CD4-positive, alpha-beta T cell treated with Interleukin-4 for 4 hours (primary cell): ENCODE results near the gene SMOC2.

Experiments
- DNase-seq: peaks from one replicate; pipeline ENCODE4 v3.0.0-alpha.2; 2020

SMOC2 gene, protein sequence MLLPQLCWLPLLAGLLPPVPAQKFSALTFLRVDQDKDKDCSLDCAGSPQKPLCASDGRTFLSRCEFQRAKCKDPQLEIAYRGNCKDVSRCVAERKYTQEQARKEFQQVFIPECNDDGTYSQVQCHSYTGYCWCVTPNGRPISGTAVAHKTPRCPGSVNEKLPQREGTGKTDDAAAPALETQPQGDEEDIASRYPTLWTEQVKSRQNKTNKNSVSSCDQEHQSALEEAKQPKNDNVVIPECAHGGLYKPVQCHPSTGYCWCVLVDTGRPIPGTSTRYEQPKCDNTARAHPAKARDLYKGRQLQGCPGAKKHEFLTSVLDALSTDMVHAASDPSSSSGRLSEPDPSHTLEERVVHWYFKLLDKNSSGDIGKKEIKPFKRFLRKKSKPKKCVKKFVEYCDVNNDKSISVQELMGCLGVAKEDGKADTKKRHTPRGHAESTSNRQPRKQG

DNA sequence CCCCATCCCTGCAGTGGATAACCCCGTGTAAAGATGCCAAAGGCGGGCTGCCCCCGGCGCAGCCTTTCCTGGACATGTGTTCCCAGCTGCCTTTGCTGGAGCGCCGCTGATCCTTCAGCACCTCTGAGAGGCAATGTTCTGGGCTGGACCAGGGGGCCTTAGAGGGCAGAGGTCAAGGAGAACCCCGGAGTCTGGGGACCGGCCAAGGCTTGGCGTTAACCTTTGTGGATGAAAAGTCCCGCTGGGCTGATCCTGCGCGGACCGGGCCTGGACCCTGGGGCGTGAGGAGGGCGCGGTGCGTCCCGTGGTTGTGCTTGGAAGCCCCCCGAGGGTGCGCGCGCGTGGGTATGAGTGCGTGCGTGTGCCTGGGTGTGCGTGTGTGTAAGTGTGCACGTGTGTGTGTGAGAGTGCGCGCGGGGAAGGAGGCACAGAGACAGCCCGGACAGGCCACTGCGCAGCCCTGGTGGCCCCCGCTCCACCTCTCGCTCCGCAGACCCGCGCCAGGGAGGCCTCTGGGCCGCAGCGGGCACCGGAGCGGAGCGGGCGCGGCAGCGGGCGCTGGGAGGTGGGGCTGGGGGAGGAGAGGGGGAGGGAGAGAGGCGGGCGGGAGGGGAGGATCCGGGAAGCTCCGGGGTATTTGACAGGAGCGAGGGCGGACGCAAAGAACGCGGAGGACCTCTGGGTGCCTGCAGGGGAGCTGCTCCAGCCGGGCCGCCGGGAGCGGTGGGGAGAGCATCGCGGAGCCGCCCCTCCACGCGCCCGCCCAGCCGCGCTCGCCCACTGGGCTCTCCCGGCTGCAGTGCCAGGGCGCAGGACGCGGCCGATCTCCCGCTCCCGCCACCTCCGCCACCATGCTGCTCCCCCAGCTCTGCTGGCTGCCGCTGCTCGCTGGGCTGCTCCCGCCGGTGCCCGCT is at the start of gene SMOC2:
Gene SMOC2 (plus strand): TSS at position 665 of the 914 bp plus-strand sequence. CDS start 187 bp downstream, at position 852.
- DNase-seq, result no peak

DNA sequence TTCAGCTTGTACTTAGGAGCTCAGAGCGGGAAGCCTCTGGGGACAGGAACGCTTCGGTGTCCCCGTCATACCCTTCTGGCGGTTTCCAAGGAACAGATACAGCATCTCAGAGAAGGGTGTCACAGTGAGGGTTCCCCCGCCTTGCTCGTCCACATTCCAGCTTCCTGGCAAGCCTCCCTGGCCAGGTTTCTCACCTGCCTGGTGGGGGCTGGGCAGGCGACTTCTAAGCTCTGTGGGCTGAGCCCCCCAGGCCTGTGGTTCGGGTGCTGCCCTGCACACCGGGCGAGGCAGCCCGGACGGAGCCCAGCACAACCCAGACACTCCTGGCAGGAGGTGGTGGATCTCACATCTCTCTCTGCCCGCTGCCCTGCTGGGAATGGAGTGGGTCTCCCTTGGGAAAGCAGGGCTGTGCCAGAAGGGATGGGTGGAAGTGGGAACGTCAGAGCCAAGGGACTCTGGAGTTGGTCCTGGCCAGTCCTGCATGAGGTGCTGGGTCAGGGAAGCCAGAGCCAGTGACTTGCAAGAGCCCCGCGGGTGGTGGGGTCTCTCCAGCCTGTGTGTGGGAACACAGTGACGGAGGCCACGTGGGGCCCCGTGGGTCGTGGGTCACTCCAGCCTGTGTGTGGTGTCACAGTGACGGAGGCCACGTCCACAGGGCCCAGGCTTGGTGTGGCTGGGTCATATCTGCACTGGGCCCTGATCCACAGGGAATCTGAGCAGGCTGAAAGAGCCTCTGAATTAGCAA is 47.7 kb upstream of the SMOC2 start:
- DNase-seq, result no peak

DNA sequence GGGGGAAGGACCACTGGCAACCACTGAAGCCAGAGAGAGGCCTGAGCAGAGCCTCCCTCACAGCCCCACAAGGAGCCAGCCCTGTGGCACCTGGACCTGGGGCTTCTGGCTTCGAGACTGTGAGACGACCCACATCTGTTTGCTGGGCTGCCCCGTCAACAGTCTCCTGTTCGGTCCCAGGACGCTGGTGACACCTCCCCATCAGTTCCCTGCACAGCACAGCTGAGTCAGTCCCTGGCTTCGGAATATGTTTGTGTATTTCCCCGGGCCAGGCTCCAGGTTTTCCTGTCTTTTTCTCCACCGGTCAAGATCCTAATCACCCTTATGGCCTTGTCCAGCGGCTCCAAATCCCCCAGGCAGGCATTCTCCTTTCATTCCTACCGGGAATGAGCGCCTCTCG is 46.4 kb upstream of the SMOC2 start:
- no peak for DNase-seq

DNA sequence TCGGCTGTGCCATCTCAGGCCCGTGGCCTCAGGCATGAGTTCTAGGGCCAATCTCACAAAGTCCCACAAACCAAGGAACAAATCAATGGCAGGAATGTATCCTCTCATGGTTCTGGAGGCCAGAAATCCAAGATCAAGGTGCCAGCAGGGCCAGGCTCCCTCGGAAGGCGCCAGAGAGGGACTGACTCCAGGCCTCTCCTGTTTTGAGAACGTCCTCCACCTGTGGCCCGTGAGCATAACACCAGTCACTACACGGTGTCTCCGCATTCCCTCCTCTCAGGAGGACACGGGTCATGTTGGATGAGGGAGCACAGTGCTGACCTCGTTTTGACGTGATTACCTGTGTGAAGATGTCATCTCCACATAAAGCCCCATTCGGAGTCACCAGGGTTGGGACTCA is 45.0 kb upstream of the SMOC2 start:
- DNase-seq, result no peak

DNA sequence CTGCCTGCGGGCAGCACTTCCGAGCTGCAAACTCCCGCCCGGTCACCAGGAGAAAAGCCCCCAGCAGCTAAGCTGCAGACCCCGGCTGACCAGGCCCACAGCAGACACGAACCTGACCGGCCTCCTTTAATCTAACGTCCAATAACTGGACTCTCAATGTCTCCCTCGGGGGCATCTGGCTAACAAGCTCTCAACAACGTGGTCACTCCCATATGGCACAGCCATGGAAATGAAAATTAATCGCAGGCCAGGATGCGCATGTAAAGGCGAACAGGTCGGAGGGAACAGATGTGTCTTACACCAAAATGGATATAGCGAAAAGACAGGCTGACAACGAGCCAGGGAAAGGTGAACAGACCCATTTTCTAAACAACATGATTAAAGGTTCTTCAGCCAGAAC is 44.4 kb upstream of the SMOC2 start:
- no peak for DNase-seq

DNA sequence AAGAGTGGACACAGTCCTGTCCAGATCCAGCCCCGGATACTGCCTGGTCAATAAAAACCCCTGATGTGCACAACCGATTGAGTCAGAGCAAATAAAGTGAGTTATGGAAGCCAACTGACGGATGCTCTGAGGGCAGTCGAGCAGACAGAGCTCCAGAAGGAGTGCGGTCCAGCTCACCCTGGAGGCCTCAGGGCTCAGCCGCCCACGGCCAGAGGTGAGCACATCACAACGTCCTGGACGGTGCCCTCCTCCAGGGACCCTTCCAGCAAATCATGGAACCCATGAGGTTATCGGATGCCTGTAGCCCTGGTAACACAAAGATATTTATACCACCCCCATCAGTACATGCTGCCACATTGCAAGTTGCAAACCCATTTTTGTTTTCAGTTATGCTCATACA is 44.0 kb upstream of the SMOC2 start:
- DNase-seq, result no peak

DNA sequence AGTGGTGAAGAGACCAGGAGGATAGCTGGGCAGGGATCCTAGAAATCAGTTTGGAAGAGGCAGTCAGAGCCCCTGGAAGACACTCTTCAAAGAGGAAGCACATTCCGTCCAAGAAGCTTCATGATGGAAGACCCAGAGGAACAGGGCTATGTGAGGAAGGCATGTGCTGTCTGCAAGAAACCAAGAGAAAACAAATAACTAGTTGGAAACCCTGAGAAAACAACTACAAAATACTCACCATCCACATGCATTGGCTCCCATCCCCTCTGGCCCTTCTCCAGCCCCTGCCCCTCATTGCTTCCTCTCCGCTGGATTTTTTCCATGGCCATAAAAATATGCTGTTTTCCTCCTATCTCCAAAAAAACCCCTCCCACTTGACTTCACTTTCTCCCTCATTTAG is 40.9 kb upstream of the SMOC2 start:
- DNase-seq, result no peak

DNA sequence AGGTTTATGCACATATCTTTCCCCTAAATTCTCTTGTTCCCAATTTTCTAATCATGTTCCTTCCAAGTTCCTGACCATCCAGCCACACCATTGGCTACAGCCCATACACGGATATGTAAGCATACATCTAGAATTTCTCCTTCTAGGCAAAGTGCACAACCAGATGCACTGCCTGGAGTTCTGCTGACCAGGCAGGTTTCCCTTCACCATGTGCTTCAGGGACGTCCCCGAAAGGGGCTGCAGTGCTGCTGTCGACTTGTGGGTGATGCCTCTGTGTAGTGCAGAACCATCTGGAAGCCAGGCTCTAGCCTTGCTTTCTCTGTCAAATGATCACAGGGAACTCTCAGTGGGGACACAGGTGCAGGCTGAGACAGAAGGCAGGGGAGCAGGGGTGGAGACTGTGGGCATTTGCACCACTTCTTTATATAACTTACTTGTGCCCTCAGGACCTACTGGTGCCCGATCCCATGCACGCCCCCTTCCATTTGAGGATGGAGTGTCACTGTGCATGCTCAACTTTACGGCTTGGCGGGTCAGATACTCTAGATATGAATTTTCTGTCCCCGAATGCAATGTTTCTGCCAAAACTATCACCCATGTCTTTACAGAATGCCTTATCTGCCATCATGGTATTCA is 37.5 kb upstream of the SMOC2 start:
- DNase-seq, result no peak

DNA sequence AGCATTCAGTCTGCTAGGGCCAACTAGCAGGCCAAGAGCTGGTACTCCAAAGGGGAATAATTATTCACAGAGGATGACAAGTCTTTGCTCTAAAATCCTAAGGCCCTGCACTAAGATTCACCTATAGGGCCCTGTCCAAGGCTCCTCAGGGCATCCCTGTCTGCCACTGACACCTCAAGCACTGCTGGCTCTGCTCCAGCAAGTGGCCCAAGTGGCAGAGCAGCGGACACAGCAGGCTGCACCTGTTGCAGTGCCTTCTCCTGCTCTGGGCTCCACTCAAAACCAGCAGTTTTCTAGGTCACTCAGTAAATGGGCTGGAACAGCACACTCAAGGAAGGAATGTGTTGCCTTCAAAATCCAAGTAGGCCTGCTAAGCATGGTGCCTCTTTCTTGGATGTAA is 36.4 kb upstream of the SMOC2 start:
- no peak for DNase-seq

DNA sequence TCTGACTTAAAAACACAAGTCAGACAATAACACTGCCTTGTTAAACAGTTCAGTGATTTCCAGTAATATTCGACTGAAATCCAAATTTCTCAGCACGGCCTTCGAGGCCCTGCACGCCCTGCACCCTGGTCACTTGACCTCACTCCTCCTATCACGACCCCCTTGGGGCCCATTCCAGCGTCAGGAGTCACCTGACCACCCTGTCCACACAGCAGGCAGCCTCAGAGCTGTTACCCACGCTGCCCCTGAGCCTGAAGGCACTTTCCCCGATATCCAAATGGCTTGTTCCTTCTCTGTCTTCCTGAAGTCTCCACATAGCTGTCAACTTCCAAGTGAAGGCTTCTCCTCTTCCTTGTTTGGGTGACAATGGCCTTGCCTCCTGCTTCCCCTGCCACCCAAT is 33.1 kb upstream of the SMOC2 start:
- DNase-seq, result no peak

DNA sequence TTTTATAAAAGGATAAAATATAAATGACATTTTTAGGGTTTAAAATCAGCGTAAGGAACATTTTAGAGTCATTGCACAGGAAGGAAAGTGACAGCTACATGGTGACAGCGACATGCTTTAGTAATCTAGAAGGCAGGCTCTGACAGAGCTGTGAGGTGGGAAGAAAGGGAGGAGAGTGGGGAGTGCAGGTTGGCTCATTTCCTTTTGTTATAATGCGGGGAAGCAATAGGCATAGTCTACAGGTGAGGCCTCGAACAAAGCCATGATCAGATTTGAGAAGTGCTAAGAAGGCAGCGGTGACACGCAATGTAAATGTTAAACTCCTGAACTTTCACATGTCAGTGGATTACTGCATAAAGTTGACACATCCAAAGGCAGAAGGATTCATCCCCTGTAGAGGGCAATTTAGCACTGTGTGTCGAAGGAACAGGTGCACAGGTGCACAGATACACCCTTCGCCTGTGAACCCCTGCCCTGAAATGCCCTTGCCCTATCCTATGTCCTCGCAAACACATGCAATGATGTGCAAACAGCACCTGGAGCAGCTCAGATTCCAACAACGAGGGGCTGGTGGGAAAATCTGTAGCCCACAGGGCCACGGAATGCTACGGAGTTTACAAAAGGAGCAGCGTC is 32.4 kb upstream of the SMOC2 start:
- DNase-seq, result no peak

DNA sequence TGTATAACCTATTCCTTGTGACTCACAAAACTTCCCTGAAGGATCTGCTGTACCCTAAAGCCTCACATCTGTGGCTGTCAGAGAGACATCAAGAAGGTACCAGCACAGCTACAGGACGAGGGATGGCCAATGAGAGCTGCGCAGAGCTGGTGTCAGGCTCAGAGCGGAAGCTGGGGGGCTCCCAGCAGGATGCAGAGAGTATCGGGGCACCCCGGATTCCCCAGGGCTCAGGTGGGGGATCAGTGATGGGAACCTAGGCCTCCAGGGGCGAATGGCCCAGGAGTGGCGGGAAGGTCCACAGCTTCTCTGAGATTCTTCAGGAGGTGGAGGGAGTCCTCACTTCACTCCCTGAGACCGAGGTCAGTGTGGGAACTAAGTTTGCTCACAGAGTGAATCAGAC is 30.9 kb upstream of the SMOC2 start:
- DNase-seq, result no peak

DNA sequence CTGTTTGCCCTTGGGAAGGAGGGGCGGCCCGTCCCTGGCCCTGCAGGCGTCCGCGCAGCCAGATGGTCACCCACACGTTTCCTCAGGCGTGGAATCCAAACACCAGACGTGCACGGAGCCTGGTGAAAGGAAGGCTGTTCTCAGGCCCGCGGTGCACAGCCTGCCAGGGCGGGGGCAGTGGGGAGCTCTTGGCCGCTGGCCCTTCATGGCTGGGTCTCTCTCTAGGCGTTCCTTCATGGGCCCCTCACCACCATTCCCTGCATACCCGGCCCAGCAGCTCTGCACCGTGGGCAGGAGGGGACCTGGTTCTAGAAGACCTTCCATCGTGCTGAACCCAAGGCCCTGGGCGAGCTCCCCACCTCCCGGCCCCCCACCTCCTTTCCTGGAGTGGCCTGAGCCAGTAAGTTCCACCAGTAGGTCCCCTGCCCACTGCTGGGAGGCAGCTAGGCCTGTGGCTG is 30.4 kb upstream of the SMOC2 start:
- no peak for DNase-seq

DNA sequence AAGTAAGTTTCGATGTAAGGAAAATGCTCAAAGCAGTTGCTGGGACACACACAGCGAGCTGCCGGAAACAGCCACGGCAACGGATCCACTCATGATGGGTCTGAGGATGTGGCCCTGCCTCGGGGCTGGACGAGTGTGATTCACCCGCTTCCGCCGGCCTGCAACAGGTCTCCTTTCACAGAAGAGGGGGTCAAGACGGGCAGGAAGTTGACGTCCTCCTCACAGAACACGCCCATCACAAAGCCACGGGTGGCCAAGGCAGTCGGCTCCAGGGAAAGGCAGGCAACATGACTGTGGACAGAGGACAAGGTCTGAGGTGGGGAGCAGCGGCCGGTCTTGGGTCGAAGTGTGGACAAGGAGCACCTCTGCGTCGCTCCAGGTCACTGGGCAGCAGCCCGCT is 29.9 kb upstream of the SMOC2 start:
- DNase-seq, result no peak

DNA sequence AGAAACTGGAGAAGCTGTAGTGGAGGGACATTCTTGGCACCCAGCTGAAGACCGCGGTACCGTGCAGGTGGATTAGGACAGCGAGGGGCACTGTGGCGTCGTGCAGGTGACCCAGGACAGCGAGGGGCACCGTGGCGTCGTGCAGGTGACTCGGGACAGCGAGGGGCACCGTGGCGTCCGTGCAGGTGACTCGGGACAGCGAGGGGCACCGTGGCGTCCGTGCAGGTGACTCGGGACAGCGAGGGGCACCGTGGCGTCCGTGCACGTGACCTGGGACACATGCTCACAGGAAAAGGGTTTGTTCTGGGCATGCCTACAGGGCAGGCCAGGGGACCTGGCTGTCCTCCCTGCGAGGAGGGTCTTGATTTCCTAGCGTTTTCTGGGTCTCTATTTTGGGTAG is 29.2 kb upstream of the SMOC2 start:
- DNase-seq, result no peak

DNA sequence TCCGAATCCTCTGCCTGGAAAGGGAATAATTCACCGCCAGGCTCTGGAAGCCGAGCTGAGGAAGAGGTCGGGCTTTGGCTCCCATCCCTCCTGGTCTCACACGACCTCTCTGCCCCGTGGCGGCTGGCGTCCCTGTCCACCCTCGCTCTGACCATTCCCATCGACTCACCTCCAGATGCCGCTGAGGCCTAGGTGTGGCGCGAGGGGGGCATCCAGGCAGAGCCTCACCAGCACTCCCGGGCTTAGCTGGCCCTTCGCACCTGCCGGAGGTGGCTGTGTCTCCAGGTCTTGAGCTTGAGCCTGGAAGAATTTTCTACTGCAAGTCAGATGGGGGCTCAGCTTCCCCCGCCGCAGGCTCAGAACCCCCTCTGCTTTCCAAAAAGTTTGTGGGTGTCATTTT is 28.5 kb upstream of the SMOC2 start:
- DNase-seq, result no peak

DNA sequence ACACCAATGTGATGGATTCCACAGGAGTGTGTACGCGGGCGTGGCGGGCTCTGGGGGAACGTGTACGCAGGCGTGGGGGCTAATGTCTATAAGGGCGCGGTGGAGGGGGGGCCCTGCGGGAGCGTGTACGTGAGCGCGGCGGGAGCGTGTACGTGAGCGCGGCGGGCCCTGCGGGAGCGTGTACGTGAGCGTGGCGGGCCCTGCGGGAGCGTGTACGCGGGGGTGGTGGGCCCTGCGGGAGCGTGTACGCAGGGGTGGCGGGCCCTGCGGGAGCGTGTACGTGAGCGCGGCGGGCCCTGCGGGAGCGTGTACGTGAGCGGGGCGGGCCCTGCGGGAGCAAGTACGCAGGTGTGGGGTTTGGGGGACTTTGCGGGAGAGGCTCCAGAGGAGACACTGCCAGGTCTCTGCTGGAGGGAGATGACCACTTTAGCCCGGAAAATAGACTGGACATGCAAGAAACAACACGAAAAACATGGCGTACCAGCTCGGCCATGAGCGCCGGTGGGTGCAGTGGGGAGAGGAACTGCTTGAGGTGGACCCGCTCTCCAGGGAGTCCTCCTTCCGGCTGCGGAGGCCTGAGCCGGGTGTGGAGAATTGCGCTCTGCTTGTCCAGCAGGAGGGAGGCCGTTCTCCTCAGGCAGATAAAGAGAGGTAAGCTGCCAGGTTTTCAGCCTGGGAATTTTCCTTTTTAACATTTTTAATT is 27.8 kb upstream of the SMOC2 start:
- no peak for DNase-seq

DNA sequence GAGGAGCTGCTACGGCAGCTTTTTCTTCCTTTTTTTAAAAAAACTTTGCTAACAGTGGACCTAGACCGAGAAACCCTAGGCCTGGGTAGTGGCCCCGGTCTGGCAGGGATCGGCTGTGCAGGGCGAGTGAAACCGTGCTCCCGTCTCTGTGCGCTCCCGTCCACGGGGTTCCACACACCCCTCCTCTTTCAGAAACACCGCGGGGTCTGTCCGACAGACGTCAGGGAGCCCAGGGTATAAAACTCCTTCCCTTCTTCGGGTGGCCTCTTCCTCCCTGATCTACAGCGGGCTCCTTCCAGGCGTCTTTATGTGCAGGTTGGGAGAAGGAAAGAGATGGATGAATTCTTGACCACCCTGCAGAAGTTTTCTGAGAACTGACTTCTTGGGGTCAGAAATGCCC is 27.1 kb upstream of the SMOC2 start:
- no peak for DNase-seq

DNA sequence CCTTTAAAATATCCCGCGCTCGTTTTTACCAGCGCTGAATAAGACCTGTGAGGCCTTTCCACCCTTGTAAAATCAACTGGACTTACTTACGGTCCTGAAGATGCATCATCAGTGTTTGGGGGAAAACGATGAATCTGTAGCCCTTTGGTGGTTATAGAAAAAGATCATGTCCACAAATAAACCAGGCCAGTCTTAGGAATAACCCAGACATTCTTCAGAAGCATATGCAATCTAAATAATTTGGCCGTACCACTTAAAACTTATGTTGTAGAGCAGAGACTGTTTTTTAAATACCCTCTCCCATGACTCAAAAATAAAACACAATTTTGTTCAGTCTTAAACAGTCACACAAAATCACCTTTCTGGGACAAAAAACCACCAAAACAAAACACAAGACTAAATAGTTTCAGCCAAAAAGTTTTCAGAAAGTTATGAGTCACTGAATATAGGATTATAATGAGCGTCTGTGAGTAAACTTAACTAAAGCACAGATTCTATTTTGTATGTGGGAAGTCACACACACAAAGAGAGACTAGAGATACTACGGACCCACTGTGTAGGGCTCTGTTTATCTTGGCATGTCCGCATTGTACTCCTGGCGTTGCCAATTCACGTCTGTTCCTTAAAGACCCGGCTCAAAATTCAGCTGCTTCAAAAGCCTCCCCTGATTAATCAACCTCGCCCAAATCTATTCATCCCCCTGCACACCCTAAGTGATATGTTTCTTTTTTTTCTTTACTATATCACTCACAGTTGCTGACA is 26.5 kb upstream of the SMOC2 start:
- no peak for DNase-seq

DNA sequence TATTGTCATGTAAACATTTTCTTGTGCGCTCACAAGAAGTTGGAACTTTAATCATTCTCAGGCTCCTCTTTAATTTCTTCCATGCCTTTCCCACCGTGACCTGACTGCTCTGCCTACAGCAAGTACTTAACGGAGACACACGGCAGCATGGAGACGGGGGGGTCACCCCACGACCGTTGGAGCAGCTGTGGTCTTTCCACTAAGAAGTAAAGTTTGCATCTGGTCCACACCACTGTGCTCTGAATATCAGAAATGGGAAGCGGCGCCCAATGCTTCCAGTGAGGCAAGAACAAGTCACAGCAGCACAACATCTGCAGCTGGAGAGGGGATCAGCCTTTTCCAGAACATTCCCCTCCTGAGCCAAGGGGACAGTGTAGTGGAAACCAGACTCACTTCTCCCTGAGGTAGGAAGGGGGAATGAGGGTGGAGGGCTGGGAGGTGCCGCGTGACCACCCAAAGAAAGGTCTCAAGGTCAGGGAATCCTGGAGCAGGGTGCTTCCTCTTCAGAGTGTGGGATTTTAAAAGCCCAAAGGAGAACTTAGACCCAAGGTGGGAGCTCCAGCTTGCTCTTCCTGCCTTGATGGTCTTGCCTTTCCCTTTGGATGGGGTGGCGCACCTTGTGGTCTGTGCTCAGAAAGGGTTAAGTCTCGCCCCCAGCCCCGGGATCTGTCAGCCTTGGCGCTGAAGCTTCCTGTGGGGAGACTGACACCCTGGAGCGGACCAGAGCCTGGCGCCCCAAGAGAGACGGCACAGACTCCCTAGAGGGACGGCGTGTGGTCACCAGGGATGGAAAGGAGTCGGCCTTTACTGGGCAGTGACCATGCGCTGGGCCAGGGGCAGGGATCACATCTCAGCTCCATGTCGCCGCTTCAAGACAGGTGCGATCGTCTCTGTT is 25.6 kb upstream of the SMOC2 start:
- no peak for DNase-seq
